Endothelial cell (in vitro differentiated cells): Measurements from ENCODE around the gene FHL1. TPM values are rescaled to one million over a fixed set of nuclear protein-coding genes. Genes with fewer than 3 reads are reported as not detected.
"Not testable (repeated sequence)": the region's sequence is repeated elsewhere in the genome, so short reads cannot be mapped to it uniquely, and the experiment has no call there.

Source experiments
- DNase-seq: peaks from one replicate; pipeline ENCODE4 v3.0.0; 2021; ENCODE audit warnings: low spot score
- H3K27ac Mint-ChIP-seq: one replicate; pipeline ENCODE4 v1.8.0; 2021; ENCODE audit warnings: mixed read lengths, inconsistent platforms; ENCODE audit not compliant: unreplicated experiment
- H3K27me3 Mint-ChIP-seq: one replicate; pipeline ENCODE4 v1.8.0; 2021; ENCODE audit warnings: mild to moderate bottlenecking, moderate library complexity, mixed read lengths, inconsistent platforms; ENCODE audit not compliant: unreplicated experiment
- H3K36me3 Mint-ChIP-seq: one replicate; pipeline ENCODE4 v1.8.0; 2021; ENCODE audit warnings: mild to moderate bottlenecking, low read depth, mixed read lengths, inconsistent platforms; ENCODE audit not compliant: unreplicated experiment
- H3K4me1 Mint-ChIP-seq: one replicate; pipeline ENCODE4 v1.8.0; 2021; ENCODE audit warnings: mild to moderate bottlenecking, mixed read lengths, inconsistent platforms; ENCODE audit not compliant: unreplicated experiment
- H3K4me3 Mint-ChIP-seq: one replicate; pipeline ENCODE4 v1.8.0; 2021; ENCODE audit warnings: mild to moderate bottlenecking, mixed read lengths, inconsistent platforms; ENCODE audit not compliant: unreplicated experiment
- H3K9me3 Mint-ChIP-seq: one replicate; pipeline ENCODE4 v1.8.0; 2021; ENCODE audit warnings: mixed read lengths, inconsistent platforms; ENCODE audit not compliant: unreplicated experiment
- CTCF ChIP-seq: fragments of 200-600 bp; sonication (generic); IDR thresholded peaks from one replicate; pipeline ENCODE4 v1.5.0; 2021; ENCODE audit warnings: antibody characterized with exemption; ENCODE audit not compliant: unreplicated experiment
- long read RNA-seq: library from polyadenylated mRNA; unstranded; transcript quantifications from one replicate; pipeline ENCODE4 v2.0.0, GENCODE V29; 2020; ENCODE audit not compliant: unreplicated experiment
- total RNA-seq: library from RNA; stranded (reverse); fragmentation: NEBNext Ultra II Directional; extraction: Animal tissue kit (Norgen Biotek cat#: 25700); gene quantifications from one replicate; pipeline ENCODE4 v1.2.1, GENCODE V29; 2021; ENCODE audit not compliant: unreplicated experiment

The FHL1 gene
- 5.6 TPM for total RNA-seq
- long read RNA-seq, partial matches to known transcripts, result 0 of 3 reads
- long read RNA-seq, other reads (novel, unspliced or antisense), result 0 of 3 reads

GRCh38 chrX:136147315-136147901 is at the start of gene FHL1:
TSS of gene FHL1 (plus strand) at chrX:136147533.
- DNase-seq, result peak; percentile 13
- Mint-ChIP-seq H3K27ac (peak within 1 kb of the TSS; percentile 22), H3K4me1 (peaks cover 6% of the 10 kb centered on the region), H3K36me3 (no peaks in the 10 kb centered on the region), H3K9me3 (no peaks in the 10 kb centered on the region), H3K27me3 (peaks cover 11% of the 10 kb centered on the region), H3K4me3 (peak within 1 kb of the TSS; percentile 86)
- no peak for TF ChIP-seq CTCF

GRCh38 chrX:136097871-136098805 is 49.2 kb upstream of the FHL1 start:
- H3K27me3 Mint-ChIP-seq, result no peaks in the 10 kb centered on the region
- TF ChIP-seq CTCF, result no peak
- no peaks in the 10 kb centered on the region for H3K36me3 Mint-ChIP-seq
- no peak overlapping the region for H3K4me3 Mint-ChIP-seq
- DNase-seq, result no peak
- H3K27ac Mint-ChIP-seq, result no peak overlapping the region
- H3K9me3 Mint-ChIP-seq, result no peaks in the 10 kb centered on the region
- H3K4me1 Mint-ChIP-seq, result no peaks in the 10 kb centered on the region

GRCh38 chrX:136104936-136105335 is 42.4 kb upstream of the FHL1 start:
- Mint-ChIP-seq H3K4me1 (no peaks in the 10 kb centered on the region), H3K4me3 (no peak overlapping the region)
- no peak for TF ChIP-seq CTCF

GRCh38 chrX:136106920-136107528 is 40.3 kb upstream of the FHL1 start:
- Mint-ChIP-seq H3K9me3 (no peaks in the 10 kb centered on the region), H3K36me3 (no peaks in the 10 kb centered on the region), H3K4me3 (no peak overlapping the region), H3K4me1 (no peaks in the 10 kb centered on the region), H3K27ac (no peak overlapping the region), H3K27me3 (no peaks in the 10 kb centered on the region)
- TF ChIP-seq CTCF, result no peak
- no peak for DNase-seq

More at GRCh38 chrX:136104936-136105335, 42.4 kb upstream of the FHL1 start:
- Mint-ChIP-seq H3K27ac (no peak overlapping the region), H3K9me3 (no peaks in the 10 kb centered on the region), H3K36me3 (no peaks in the 10 kb centered on the region), H3K27me3 (no peaks in the 10 kb centered on the region)
- no peak for DNase-seq

GRCh38 chrX:136108905-136109304 is 38.4 kb upstream of the FHL1 start:
- H3K27me3 Mint-ChIP-seq, H3K4me1 Mint-ChIP-seq, H3K4me3 Mint-ChIP-seq, H3K9me3 Mint-ChIP-seq, H3K36me3 Mint-ChIP-seq, DNase-seq, H3K27ac Mint-ChIP-seq: not testable (repeated sequence)
